Measurements from ENCODE around the gene POGLUT3. TPM values are rescaled to one million over a fixed set of nuclear protein-coding genes. Genes with fewer than 3 reads are reported as not detected.

Gene POGLUT3
- total RNA-seq, 6 experiments from 2014 or later, result 5.5 to 11.8 (median 9.9) TPM

GRCh38 chr11:108538502-108538901 lies 40.3 kb upstream of the POGLUT3 start:
- Histone ChIP-seq H3K9me3 (no peaks in the 10 kb centered on the region), H3K36me3 (no peaks in the 10 kb centered on the region), H3K4me3 (no peak overlapping the region), H3K4me1 (no peaks in the 10 kb centered on the region), H3K27ac (no peak overlapping the region), H3K27me3 (no peaks in the 10 kb centered on the region)
- DNase-seq (no peak), ATAC-seq (peak in 2 of 4 donors; percentile 61 to 68)
- intact Hi-C loops (cut with DNase I), result no loop called here
- 52% methylated on average over 4 of the region's 4 CpGs for WGBS (ENCODE audit: insufficient coverage, low coverage, low lambda C conversion rate, missing lambda C conversion rate)
- TF ChIP-seq POLR2A (IDR thresholded peaks at IDR 0.05), result no peak
- TF ChIP-seq CTCF (IDR thresholded peaks at IDR 0.05), result no peak

- ATAC-seq (peak in 3 of 4 donors; percentile 17 to 55 (median 52)), DNase-seq (no peak)
- TF ChIP-seq CTCF (IDR thresholded peaks at IDR 0.05) (no peak), POLR2A (IDR thresholded peaks at IDR 0.05) (no peak)
- intact Hi-C loops (cut with DNase I), result no loop called here
- WGBS (ENCODE audit: insufficient coverage, low coverage, low lambda C conversion rate, missing lambda C conversion rate), result 58% methylated on average over 8 of the region's 8 CpGs
- Histone ChIP-seq H3K4me3 (no peak overlapping the region), H3K9me3 (no peaks in the 10 kb centered on the region), H3K36me3 (no peaks in the 10 kb centered on the region), H3K27me3 (no peaks in the 10 kb centered on the region), H3K27ac (no peak overlapping the region), H3K4me1 (no peaks in the 10 kb centered on the region)
Measured at GRCh38 chr11:108538022-108538424, 39.8 kb upstream of the POGLUT3 start.

GRCh38 chr11:108536783-108537182 lies 38.6 kb upstream of the POGLUT3 start:
- Histone ChIP-seq H3K9me3 (no peaks in the 10 kb centered on the region), H3K27ac (no peak overlapping the region), H3K4me3 (no peak overlapping the region), H3K36me3 (no peaks in the 10 kb centered on the region), H3K27me3 (no peaks in the 10 kb centered on the region), H3K4me1 (no peaks in the 10 kb centered on the region)
- TF ChIP-seq CTCF (IDR thresholded peaks at IDR 0.05) (no peak), POLR2A (IDR thresholded peaks at IDR 0.05) (no peak)
- intact Hi-C loops (cut with DNase I), result no loop called here
- WGBS (ENCODE audit: insufficient coverage, low coverage, low lambda C conversion rate, missing lambda C conversion rate), result 73% methylated on average over 5 of the region's 5 CpGs
- ATAC-seq, result no peak
- DNase-seq, result no peak

- Histone ChIP-seq H3K27me3 (no peaks in the 10 kb centered on the region), H3K4me3 (no peak overlapping the region), H3K27ac (no peak overlapping the region), H3K4me1 (no peaks in the 10 kb centered on the region), H3K36me3 (no peaks in the 10 kb centered on the region), H3K9me3 (no peaks in the 10 kb centered on the region)
- TF ChIP-seq POLR2A (IDR thresholded peaks at IDR 0.05) (no peak), CTCF (IDR thresholded peaks at IDR 0.05) (no peak)
- no peak for DNase-seq
- WGBS (ENCODE audit: insufficient coverage, low coverage, low lambda C conversion rate, missing lambda C conversion rate), result 54% methylated on average over 6 of the region's 6 CpGs
- no peak for ATAC-seq
- intact Hi-C loops (cut with DNase I), result no loop called here
Measured at GRCh38 chr11:108535384-108535955, 37.3 kb upstream of the POGLUT3 start.

All from right lobe of liver (tissue), 6 donors.